B cell (primary cell): ENCODE measurements around the gene ERCC8. TPM values are rescaled to one million over a fixed set of nuclear protein-coding genes. Genes with fewer than 3 reads are reported as not detected.

Experiments used
- ATAC-seq: fragments of 200-7000 bp; cut with Tn5 transposase; one replicate; pipeline ENCODE4 v1.10.0; 2021; ENCODE audit warnings: low read depth, mild to moderate bottlenecking, moderate number of reproducible peaks, moderate library complexity
- CTCF ChIA-PET: fragments of 350-600 bp; sonication (Branson Sonifier 250); formaldehyde crosslinking; loops from one replicate; lab custom pipeline; 2021; ENCODE audit warnings: antibody characterized with exemption, inconsistent platforms; lab: Charles Lee
- POLR2A ChIA-PET: fragments of 350-600 bp; sonication (Branson Sonifier 250); formaldehyde crosslinking; loops from one replicate; lab custom pipeline; 2021; ENCODE audit warnings: antibody characterized with exemption; lab: Charles Lee
- DNase-seq: peaks from one replicate; pipeline ENCODE4 v3.0.0; 2013
- H2AFZ ChIP-seq: 2 replicates; pipeline ENCODE4 v1.6.1; 2012; ENCODE audit warnings: mild to moderate bottlenecking, low read depth, low read length; ENCODE audit not compliant: insufficient read depth, poor library complexity, severe bottlenecking
- H3K27ac ChIP-seq, 2 donors: 1 replicate in 1 of 2; 2 replicates in 1 of 2; pipeline ENCODE4 v1.5.1; 2012 to 2013; ENCODE audit warnings: low read length in 2 of 2, mild to moderate bottlenecking in 2 of 2, moderate library complexity in 1 of 2
- H3K27me3 ChIP-seq, 4 experiments: fragments of 200-600 bp in 1 of 4; sonication (generic) in 1 of 4; replicated peaks in 1 of 4; 1 replicate in 2 of 4; 2 replicates in 2 of 4; pipeline versions ENCODE4 v1.6.1 to v1.7.0; 2013 to 2016; ENCODE audit warnings: low read length in 3 of 4, mild to moderate bottlenecking in 2 of 4, mixed read lengths in 1 of 4, moderate library complexity in 1 of 4; ENCODE audit not compliant: insufficient read depth in 4 of 4, control insufficient read depth in 3 of 4; ENCODE audit errors: control extremely low read depth in 1 of 4
- H3K36me3 ChIP-seq, 2 experiments: replicated peaks in 1 of 2; 1 replicate in 1 of 2; 2 replicates in 1 of 2; pipeline versions ENCODE4 v1.6.1 to v1.7.1; 2013; ENCODE audit warnings: low read length in 1 of 2; ENCODE audit not compliant: insufficient read depth in 2 of 2, control insufficient read depth in 1 of 2; ENCODE audit errors: control extremely low read depth in 1 of 2, extremely low read depth in 1 of 2
- H3K4me1 ChIP-seq, 2 donors: fragments of 200-600 bp in 1 of 2; sonication (generic) in 1 of 2; 1 replicate in 1 of 2; 2 replicates in 1 of 2; pipeline versions ENCODE4 v1.5.1 to v1.6.1; 2013 to 2017; ENCODE audit warnings: low read length in 2 of 2; ENCODE audit not compliant: control insufficient read depth in 2 of 2, insufficient read depth in 2 of 2
- H3K4me2 ChIP-seq: replicated peaks from 2 replicates; pipeline ENCODE3; 2012; ENCODE audit warnings: mild to moderate bottlenecking, low read depth, low read length; ENCODE audit not compliant: poor library complexity, severe bottlenecking
- H3K4me3 ChIP-seq, 5 experiments: fragments of 200-600 bp in 1 of 5; sonication (generic) in 1 of 5; 1 replicate in 3 of 5; 2 replicates in 2 of 5; pipeline versions ENCODE4 v1.5.1 to v1.7.0; 2011 to 2016; ENCODE audit warnings: low read length in 4 of 5, mild to moderate bottlenecking in 4 of 5, low read depth in 2 of 5, control low read depth in 1 of 5, moderate library complexity in 1 of 5; ENCODE audit not compliant: insufficient read depth in 1 of 5; ENCODE audit errors: control extremely low read depth in 1 of 5, extremely low read depth in 1 of 5
- H3K79me2 ChIP-seq: fragments of 200-600 bp; sonication (generic); one replicate; pipeline ENCODE4 v1.6.0; 2016; ENCODE audit warnings: low read length; ENCODE audit not compliant: control insufficient read depth, insufficient read depth
- H3K9ac ChIP-seq: fragments of 200-600 bp; sonication (generic); 2 replicates; pipeline ENCODE4 v1.6.1; 2017; ENCODE audit warnings: mild to moderate bottlenecking, low read length, moderate library complexity
- H3K9me3 ChIP-seq, 3 donors: one replicate each; pipeline versions ENCODE4 v1.6.1 to v1.7.1; 2013; ENCODE audit warnings: low read length in 2 of 3; ENCODE audit not compliant: control insufficient read depth in 2 of 3, insufficient read depth in 1 of 3; ENCODE audit errors: control extremely low read depth in 1 of 3
- H4K20me1 ChIP-seq: 2 replicates; pipeline ENCODE4 v1.6.0; 2012; ENCODE audit warnings: mild to moderate bottlenecking, low read length; ENCODE audit not compliant: insufficient read depth, control insufficient read depth, poor library complexity, severe bottlenecking
- H3K27ac Mint-ChIP-seq: one replicate; pipeline ENCODE4 v1.8.0; 2021; ENCODE audit warnings: mixed read lengths
- H3K27me3 Mint-ChIP-seq: one replicate; pipeline ENCODE4 v1.8.0; 2021; ENCODE audit warnings: mixed read lengths
- H3K4me1 Mint-ChIP-seq: one replicate; pipeline ENCODE4 v1.8.0; 2021; ENCODE audit warnings: mixed read lengths
- H3K4me3 Mint-ChIP-seq: one replicate; pipeline ENCODE4 v1.8.0; 2021; ENCODE audit warnings: mixed read lengths
- H3K9me3 Mint-ChIP-seq: one replicate; pipeline ENCODE4 v1.8.0; 2022; ENCODE audit warnings: mixed read lengths; ENCODE audit not compliant: insufficient read depth
- EZH2 ChIP-seq: IDR thresholded peaks from 2 replicates; pipeline ENCODE4 v1.6.1; 2012; ENCODE audit warnings: borderline replicate concordance, low read depth, mild to moderate bottlenecking, moderate library complexity, low read length; ENCODE audit not compliant: insufficient read depth, poor library complexity, severe bottlenecking
- WGBS: methylation state at CpG from one replicate; pipeline ENCODE4 v1.1.5; 2013; ENCODE audit warnings: missing lambda C conversion rate; ENCODE audit not compliant: insufficient coverage; 5-methylcytosine and 5-hydroxymethylcytosine counted together
- intact Hi-C: fragments of 100-400 bp; cut with micrococcal nuclease; formaldehyde crosslinking; loops from one replicate; pipeline ENCODE4 v1.10.0; 2022
- polyA plus RNA-seq: library from polyadenylated mRNA; depleted of rRNA; stranded (reverse); fragments of >200 nt; gene quantifications from 2 replicates; pipeline ENCODE4 v1.2.3, GENCODE V29; 2012
- total RNA-seq, 2 donors: library from RNA; stranded (reverse); fragments of 120-200 nt in 1 of 2; gene quantifications; 1 replicate in 1 of 2; 2 replicates in 1 of 2; pipeline versions ENCODE4 v1.2.3 to v1.2.4, GENCODE V29; 2013 to 2022
- TF ChIP-seq, protein P1 (sequence below): fragments of 200-600 bp; IDR thresholded peaks from one replicate; pipeline ENCODE4 v1.8.0; 2022; ENCODE audit warnings: antibody characterized with exemption, mild to moderate bottlenecking

The ERCC8 gene
- total and polyA plus RNA-seq, 2 donors (not counting 1 experiment from before 2014, with no cell fraction given): 6.8 to 9.2 TPM

DNA sequence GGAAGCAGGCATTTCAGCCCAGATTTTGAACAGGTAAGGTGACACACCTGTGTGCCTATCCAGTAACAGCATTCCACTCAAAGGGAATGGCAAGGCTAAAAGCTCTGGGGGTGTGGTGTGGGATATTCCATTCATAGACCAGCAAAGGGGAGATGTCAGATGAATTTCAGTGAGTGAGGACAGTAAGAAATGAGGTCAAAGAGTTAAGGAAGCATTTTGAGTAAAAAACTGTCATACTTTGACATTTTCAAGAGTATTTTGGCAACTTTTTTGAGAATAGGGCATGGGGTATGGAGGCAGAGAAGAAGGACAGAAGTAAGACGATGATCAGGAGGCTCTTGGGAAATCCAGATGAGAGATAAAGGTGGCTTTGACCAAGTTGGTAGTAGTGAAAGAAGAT, 98.6 kb downstream of the ERCC8 start:
- H3K9me3 Mint-ChIP-seq: no peaks in the 10 kb centered on the region
- no peak for DNase-seq
- H4K20me1 ChIP-seq: no peaks in the 10 kb centered on the region
- CTCF ChIA-PET: no interaction called here
- no peak overlapping the region for H3K4me3 ChIP-seq
- H3K4me2 ChIP-seq: no peak overlapping the region
- no peak overlapping the region for H2AFZ ChIP-seq
- H3K27ac Mint-ChIP-seq: no peak overlapping the region
- H3K27ac ChIP-seq: no peak overlapping the region
- intact Hi-C loops: no loop called here
- 100% methylated on average over 1 of the region's 1 CpG for WGBS
- no peak for ATAC-seq
- H3K79me2 ChIP-seq: no peaks in the 10 kb centered on the region
- no peak overlapping the region for H3K9ac ChIP-seq
- POLR2A ChIA-PET: no interaction called here
- TF ChIP-seq, protein P1, sequence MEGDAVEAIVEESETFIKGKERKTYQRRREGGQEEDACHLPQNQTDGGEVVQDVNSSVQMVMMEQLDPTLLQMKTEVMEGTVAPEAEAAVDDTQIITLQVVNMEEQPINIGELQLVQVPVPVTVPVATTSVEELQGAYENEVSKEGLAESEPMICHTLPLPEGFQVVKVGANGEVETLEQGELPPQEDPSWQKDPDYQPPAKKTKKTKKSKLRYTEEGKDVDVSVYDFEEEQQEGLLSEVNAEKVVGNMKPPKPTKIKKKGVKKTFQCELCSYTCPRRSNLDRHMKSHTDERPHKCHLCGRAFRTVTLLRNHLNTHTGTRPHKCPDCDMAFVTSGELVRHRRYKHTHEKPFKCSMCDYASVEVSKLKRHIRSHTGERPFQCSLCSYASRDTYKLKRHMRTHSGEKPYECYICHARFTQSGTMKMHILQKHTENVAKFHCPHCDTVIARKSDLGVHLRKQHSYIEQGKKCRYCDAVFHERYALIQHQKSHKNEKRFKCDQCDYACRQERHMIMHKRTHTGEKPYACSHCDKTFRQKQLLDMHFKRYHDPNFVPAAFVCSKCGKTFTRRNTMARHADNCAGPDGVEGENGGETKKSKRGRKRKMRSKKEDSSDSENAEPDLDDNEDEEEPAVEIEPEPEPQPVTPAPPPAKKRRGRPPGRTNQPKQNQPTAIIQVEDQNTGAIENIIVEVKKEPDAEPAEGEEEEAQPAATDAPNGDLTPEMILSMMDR: no peak
- TF ChIP-seq EZH2: no peak
- H3K9me3 ChIP-seq: peaks cover 0 to 3% (median 0%) of the 10 kb centered on the region in 3 donors
- no peak overlapping the region for H3K4me3 Mint-ChIP-seq
- H3K36me3 ChIP-seq: no peaks in the 10 kb centered on the region
- peaks cover 41% of the 10 kb centered on the region for H3K27me3 Mint-ChIP-seq
- peaks cover 11% of the 10 kb centered on the region for H3K4me1 Mint-ChIP-seq
- peaks cover 11 to 12% of the 10 kb centered on the region in 2 donors for H3K4me1 ChIP-seq
- peaks cover 0 to 28% (median 19%) of the 10 kb centered on the region in 4 experiments for H3K27me3 ChIP-seq

DNA sequence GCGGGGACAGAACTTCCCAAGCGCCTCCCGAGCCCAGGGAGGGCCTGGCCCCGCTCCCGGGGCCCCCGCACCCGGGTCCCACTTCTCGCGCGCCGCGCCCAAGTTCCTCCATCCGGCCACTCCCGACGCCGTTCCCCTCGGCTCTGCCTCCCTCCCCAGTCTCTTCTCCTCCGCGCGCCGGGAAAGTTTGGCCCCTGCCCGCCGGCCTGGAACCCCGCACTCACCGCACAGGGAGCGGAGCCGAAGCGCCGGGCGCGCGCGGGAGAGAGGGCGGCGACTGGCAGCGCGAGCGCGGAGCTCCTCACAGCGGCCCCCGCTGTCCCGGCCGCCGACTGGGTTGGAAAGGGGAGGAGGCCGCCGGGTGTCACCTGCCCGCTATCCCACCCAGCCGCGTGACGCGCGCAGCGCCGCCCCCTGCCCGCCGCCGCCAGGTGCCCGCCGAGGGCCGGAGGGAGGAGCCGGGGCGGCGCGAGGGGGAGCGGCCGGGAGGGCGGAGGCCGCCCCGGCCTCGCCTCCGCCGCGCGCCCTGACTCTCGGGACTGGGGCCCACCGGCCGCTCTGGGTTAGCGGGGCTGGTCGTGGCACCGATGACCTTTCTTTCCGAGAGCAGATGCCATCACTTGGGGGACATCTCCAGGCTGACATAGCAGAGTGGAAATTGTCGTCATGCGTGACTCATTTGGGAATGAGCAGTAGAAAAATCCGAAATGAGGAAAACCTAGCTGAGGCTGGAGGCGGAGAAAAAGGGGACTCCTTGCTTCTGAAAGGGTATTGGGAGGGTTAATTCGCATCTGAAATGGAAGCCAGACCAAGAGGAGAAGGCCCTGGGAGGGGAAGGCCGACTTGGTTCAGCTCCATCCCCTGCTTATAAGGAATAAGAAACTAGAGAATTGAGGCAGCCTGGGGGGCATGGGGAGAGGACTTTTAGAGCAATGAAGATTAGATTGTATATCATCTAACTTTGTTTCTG, 100.6 kb downstream of the ERCC8 start, which contains the start of gene ELOVL7:
Gene ELOVL7, minus strand, starts transcription at position 334 of the 970 bp plus-strand sequence. CDS start 56,872 bp downstream, outside the sequence.
- peaks cover 0 to 3% (median 0%) of the 10 kb centered on the region in 3 donors for H3K9me3 ChIP-seq
- Mint-ChIP-seq H3K27ac (no peak within 1 kb of the TSS), H3K9me3 (no peaks in the 10 kb centered on the region), H3K27me3 (peaks cover 47% of the 10 kb centered on the region), H3K4me3 (peak within 1 kb of the TSS; percentile 80), H3K4me1 (peaks cover 11% of the 10 kb centered on the region)
- DNase-seq: peak; percentile 30
- peak within 1 kb of the TSS; percentile 52 for H3K9ac ChIP-seq
- H2AFZ ChIP-seq: peak within 1 kb of the TSS; percentile 69
- TF ChIP-seq, protein P1: no peak
- no peak for TF ChIP-seq EZH2
- peak; percentile 62 for ATAC-seq
- no peaks in the 10 kb centered on the region for H3K36me3 ChIP-seq
- H3K79me2 ChIP-seq: no peaks in the 10 kb centered on the region
- peaks cover 11 to 12% of the 10 kb centered on the region in 2 donors for H3K4me1 ChIP-seq
- under 1% methylated on average over 87 of the region's 87 CpGs for WGBS
- POLR2A ChIA-PET: no interaction called here
- peaks cover 0 to 28% (median 19%) of the 10 kb centered on the region in 4 experiments for H3K27me3 ChIP-seq
- H3K4me3 ChIP-seq: peak within 1 kb of the TSS in 4 of 5 experiments; percentile 22 to 55 (median 48)
- H4K20me1 ChIP-seq: no peaks in the 10 kb centered on the region
- CTCF ChIA-PET: no interaction called here
- H3K27ac ChIP-seq: no peak within 1 kb of the TSS
- intact Hi-C loops: no loop called here
- peak within 1 kb of the TSS; percentile 87 for H3K4me2 ChIP-seq
